IMR-90 (cell line): ENCODE measurements around the gene IFNG. TPM values are rescaled to one million over a fixed set of nuclear protein-coding genes. Genes with fewer than 3 reads are reported as not detected.

ENCODE experiments used
- ATAC-seq: fragments of 200-7000 bp; cut with Tn5 transposase; 2 replicates; pipeline ENCODE4 v1.9.1; 2020; ENCODE audit warnings: low read depth, mild to moderate bottlenecking, moderate library complexity
- BruUV-seq: library from RNA; stranded (reverse); fragments of 400-500 nt; replicated peaks from 2 replicates; lab custom pipeline; 2021; lab: Mats Ljungman, UMichigan
- CTCF ChIA-PET: fragments of 300-600 bp; formaldehyde crosslinking; extraction: SDS; loops from one replicate; lab custom pipeline; 2021; ENCODE audit warnings: antibody characterized with exemption; lab: Yijun Ruan, JAX
- POLR2A ChIA-PET: fragments of 300-600 bp; sonication (Branson Sonifier 250); formaldehyde crosslinking; loops from one replicate; lab custom pipeline; 2022; ENCODE audit warnings: antibody characterized with exemption; ENCODE audit not compliant: unreplicated experiment; lab: Charles Lee
- DNase-seq: peaks from one replicate; pipeline ENCODE4 v3.0.0; 2013
- H2AFZ ChIP-seq: replicated peaks from 2 replicates; pipeline ENCODE3; 2013; ENCODE audit warnings: low read length, mild to moderate bottlenecking; ENCODE audit not compliant: poor library complexity
- H2AK5ac ChIP-seq: 2 replicates; pipeline ENCODE4 v1.6.1; 2013; ENCODE audit warnings: low read depth, low read length, inconsistent platforms
- H2AK9ac ChIP-seq: replicated peaks from 2 replicates; pipeline ENCODE3; 2013; ENCODE audit warnings: mild to moderate bottlenecking, low read depth, low read length, moderate library complexity; ENCODE audit not compliant: poor library complexity
- H2BK120ac ChIP-seq: 2 replicates; pipeline ENCODE4 v1.6.1; 2013; ENCODE audit warnings: low read depth, low read length, inconsistent platforms
- H2BK15ac ChIP-seq: 3 replicates; pipeline ENCODE4 v1.6.1; 2013; ENCODE audit warnings: low read depth, low read length, inconsistent platforms
- H2BK20ac ChIP-seq: 2 replicates; pipeline ENCODE4 v1.6.1; 2013; ENCODE audit warnings: low read depth, mild to moderate bottlenecking, inconsistent platforms, low read length, moderate library complexity
- H2BK5ac ChIP-seq: 2 replicates; pipeline ENCODE4 v1.6.1; 2013; ENCODE audit warnings: mild to moderate bottlenecking, low read depth, low read length, inconsistent platforms; ENCODE audit not compliant: poor library complexity, severe bottlenecking
- H3K14ac ChIP-seq: replicated peaks from 2 replicates; pipeline ENCODE4 v1.6.1; 2013; ENCODE audit warnings: low read depth, low read length, inconsistent platforms
- H3K18ac ChIP-seq: 2 replicates; pipeline ENCODE4 v1.6.1; 2013; ENCODE audit warnings: low read depth, low read length, control low read depth
- H3K23ac ChIP-seq: 2 replicates; pipeline ENCODE4 v1.6.1; 2013; ENCODE audit warnings: low read depth, low read length, inconsistent platforms
- H3K27ac ChIP-seq: 2 replicates; pipeline ENCODE4 v1.5.1; 2013; ENCODE audit warnings: mild to moderate bottlenecking, control low read depth, low read length; ENCODE audit not compliant: insufficient read depth
- H3K27me3 ChIP-seq: 2 replicates; pipeline ENCODE4 v1.6.1; 2013; ENCODE audit warnings: low read length; ENCODE audit not compliant: control insufficient read depth, insufficient read depth
- H3K36me3 ChIP-seq: 2 replicates; pipeline ENCODE4 v1.6.1; 2013; ENCODE audit warnings: low read length, mixed read lengths; ENCODE audit not compliant: control insufficient read depth, insufficient read depth
- H3K4ac ChIP-seq: 2 replicates; pipeline ENCODE4 v1.6.1; 2013; ENCODE audit warnings: low read depth, low read length, inconsistent platforms
- H3K4me1 ChIP-seq: 2 replicates; pipeline ENCODE4 v1.6.1; 2013; ENCODE audit warnings: low read length, mixed read lengths; ENCODE audit not compliant: control insufficient read depth, insufficient read depth
- H3K4me2 ChIP-seq: 2 replicates; pipeline ENCODE4 v1.6.1; 2013; ENCODE audit warnings: low read depth, mild to moderate bottlenecking, control low read depth, low read length, moderate library complexity
- H3K4me3 ChIP-seq: 2 replicates; pipeline ENCODE4 v1.5.1; 2013; ENCODE audit warnings: low read depth, mild to moderate bottlenecking, control low read depth, low read length, moderate library complexity; ENCODE audit not compliant: insufficient read depth
- H3K56ac ChIP-seq: 2 replicates; pipeline ENCODE4 v1.6.1; 2013; ENCODE audit warnings: low read length, inconsistent platforms; ENCODE audit not compliant: insufficient read depth; ENCODE audit errors: extremely low read depth
- H3K79me1 ChIP-seq, 2 experiments: 2 replicates each; pipeline ENCODE4 v1.6.1; 2013; ENCODE audit warnings: low read length in 2 of 2, inconsistent platforms in 1 of 2, low read depth in 1 of 2
- H3K9ac ChIP-seq: 2 replicates; pipeline ENCODE4 v1.6.1; 2013; ENCODE audit warnings: low read depth, low read length, control low read depth
- H3K9me1 ChIP-seq: 2 replicates; pipeline ENCODE4 v1.6.1; 2013; ENCODE audit warnings: low read length, inconsistent platforms; ENCODE audit not compliant: insufficient read depth
- H3K9me3 ChIP-seq: 2 replicates; pipeline ENCODE4 v1.6.1; 2013; ENCODE audit warnings: low read length; ENCODE audit not compliant: control insufficient read depth, insufficient read depth
- H4K20me1 ChIP-seq: 2 replicates; pipeline ENCODE4 v1.6.1; 2013; ENCODE audit warnings: low read length, inconsistent platforms; ENCODE audit not compliant: insufficient read depth
- H4K5ac ChIP-seq: 2 replicates; pipeline ENCODE4 v1.6.1; 2013; ENCODE audit warnings: mild to moderate bottlenecking, low read depth, low read length, control low read depth
- H4K8ac ChIP-seq, 2 experiments: 2 replicates each; pipeline ENCODE4 v1.6.1; 2013; ENCODE audit warnings: low read depth in 2 of 2, low read length in 2 of 2, control low read depth in 1 of 2, inconsistent platforms in 1 of 2
- H4K91ac ChIP-seq: 2 replicates; pipeline ENCODE4 v1.6.1; 2013; ENCODE audit warnings: low read depth, low read length, inconsistent platforms; ENCODE audit not compliant: insufficient read depth
- CHD1 ChIP-seq: IDR thresholded peaks from 2 replicates; pipeline ENCODE4 v1.6.1; 2012; ENCODE audit warnings: low read depth, low read length, improper control_type of control experiment
- ELK1 ChIP-seq: fragments of 150-350 bp; IDR thresholded peaks from 2 replicates; pipeline ENCODE4 v1.6.1; 2016; ENCODE audit warnings: low read depth, mild to moderate bottlenecking, low read length, moderate library complexity, borderline replicate concordance
- MAFK ChIP-seq: IDR thresholded peaks from 2 replicates; pipeline ENCODE4 v1.6.1; 2012; ENCODE audit warnings: low read depth, low read length, improper control_type of control experiment
- MAZ ChIP-seq: IDR thresholded peaks from 2 replicates; pipeline ENCODE4 v1.6.1; 2012; ENCODE audit warnings: low read depth, mild to moderate bottlenecking, low read length, improper control_type of control experiment, moderate library complexity, borderline replicate concordance
- MXI1 ChIP-seq: IDR thresholded peaks from 2 replicates; pipeline ENCODE4 v1.6.1; 2012; ENCODE audit warnings: low read depth, mild to moderate bottlenecking, low read length, moderate library complexity, borderline replicate concordance
- NFE2L2 ChIP-seq: fragments of 150-350 bp; IDR thresholded peaks from 2 replicates; pipeline ENCODE4 v1.6.1; 2016; ENCODE audit warnings: low read depth, mild to moderate bottlenecking, low read length
- POLR2A ChIP-seq: IDR thresholded peaks from 2 replicates; pipeline ENCODE4 v1.6.1; 2012; ENCODE audit warnings: mild to moderate bottlenecking, low read depth, low read length
- RAD21 ChIP-seq: IDR thresholded peaks from 2 replicates; pipeline ENCODE4 v1.6.1; 2012; ENCODE audit warnings: low read length, improper control_type of control experiment
- RFX5 ChIP-seq: IDR thresholded peaks from 2 replicates; pipeline ENCODE4 v1.8.0; 2012; ENCODE audit warnings: low read depth, mild to moderate bottlenecking, low read length, moderate library complexity
- USF2 ChIP-seq: fragments of 150-350 bp; IDR thresholded peaks from 2 replicates; pipeline ENCODE4 v1.6.1; 2017; ENCODE audit warnings: mild to moderate bottlenecking, antibody characterized with exemption, low read length, low read depth
- WGBS, 2 experiments: methylation state at CpG; one replicate each; pipeline versions ENCODE4 v1.1.5 to v1.1.7; 2013; ENCODE audit warnings: missing lambda C conversion rate in 2 of 2; ENCODE audit not compliant: insufficient read length in 1 of 2; ENCODE audit errors: extremely low coverage in 2 of 2; 5-methylcytosine and 5-hydroxymethylcytosine counted together
- dilution Hi-C: fragments of 300-500 bp; cut with HindIII; formaldehyde crosslinking; loops from one replicate; pipeline ENCODE4 v1.14.3; 2018; ENCODE audit warnings: low sequenced_read_pairs; ENCODE audit not compliant: unreplicated experiment
- in situ Hi-C: fragments of 300-500 bp; cut with MboI; formaldehyde crosslinking; loops from 3 replicates; pipeline ENCODE4 v1.14.3; 2019; ENCODE audit warnings: low sequenced_read_pairs, inconsistent platforms, mixed read lengths
- intact Hi-C: fragments of 100-400 bp; cut with micrococcal nuclease; formaldehyde crosslinking; loops from 2 replicates; pipeline ENCODE4 v1.10.0; 2022
- polyA plus RNA-seq, 3 experiments: library from polyadenylated mRNA; depleted of rRNA; stranded (reverse); fragments of >200 nt; gene quantifications; 2 replicates each; pipeline ENCODE4 v1.2.3, GENCODE V29; 2012; ENCODE audit warnings: low replicate concordance in 1 of 3
- total RNA-seq: library from RNA; depleted of rRNA; stranded (reverse); fragments of >200 nt; gene quantifications from 2 replicates; pipeline ENCODE4 v1.2.3, GENCODE V29; 2012
- TF ChIP-seq, protein P1 (sequence below): conservative IDR thresholded peaks from 2 replicates; pipeline ENCODE4 v1.5.1; 2012; ENCODE audit warnings: mild to moderate bottlenecking, low read depth, low read length, improper control_type of control experiment

Gene IFNG
- total and polyA plus RNA-seq, 2 of the 4 experiments (the other 2 are of a cell fraction): not detected

GRCh38 chr12:68198507-68199086, 39.1 kb upstream of the IFNG start:
- no peaks in the 10 kb centered on the region for H3K36me3 ChIP-seq
- no peaks in the 10 kb centered on the region for H3K79me1 ChIP-seq
- POLR2A ChIA-PET: no interaction called here

More at GRCh38 chr12:68198507-68199086, 39.1 kb upstream of the IFNG start:
- no peak overlapping the region for H3K56ac ChIP-seq
- H4K20me1 ChIP-seq: no peaks in the 10 kb centered on the region
- no peak overlapping the region for H2AK5ac ChIP-seq
- no peak overlapping the region for H2AFZ ChIP-seq
- no peak overlapping the region for H2BK20ac ChIP-seq
- no peaks in the 10 kb centered on the region for H3K9me1 ChIP-seq
- CTCF ChIA-PET: no interaction called here
- dilution Hi-C loops: no loop called here
- no peak overlapping the region for H3K4ac ChIP-seq
- no peak overlapping the region for H3K4me3 ChIP-seq
- DNase-seq: no peak
- intact Hi-C loops: no loop called here
- H2AK9ac ChIP-seq: no peak overlapping the region
- no peak overlapping the region for H4K91ac ChIP-seq
- H3K27ac ChIP-seq: no peak overlapping the region
- H2BK120ac ChIP-seq: no peak overlapping the region
- H3K4me1 ChIP-seq: no peaks in the 10 kb centered on the region
- H3K23ac ChIP-seq: no peak overlapping the region
- no peak overlapping the region for H2BK15ac ChIP-seq
- in situ Hi-C loops: no loop called here
- WGBS, 2 experiments: no CpG with 5 or more reads among the region's 12 CpGs
- H3K14ac ChIP-seq: no peak overlapping the region
- no peak overlapping the region for H3K4me2 ChIP-seq
- no peak overlapping the region for H4K5ac ChIP-seq
- H3K9me3 ChIP-seq: no peaks in the 10 kb centered on the region
- no peak overlapping the region for H2BK5ac ChIP-seq
- no peak overlapping the region for H4K8ac ChIP-seq
- no peak for ATAC-seq
- no TSS peak for BruUV-seq
- H3K9ac ChIP-seq: no peak overlapping the region
- TF ChIP-seq MAFK (no peak), ELK1 (no peak), NFE2L2 (no peak), POLR2A (no peak), RFX5 (no peak), MXI1 (no peak), MAZ (no peak), USF2 (no peak), CHD1 (no peak), RAD21 (no peak)
- TF ChIP-seq, protein P1, sequence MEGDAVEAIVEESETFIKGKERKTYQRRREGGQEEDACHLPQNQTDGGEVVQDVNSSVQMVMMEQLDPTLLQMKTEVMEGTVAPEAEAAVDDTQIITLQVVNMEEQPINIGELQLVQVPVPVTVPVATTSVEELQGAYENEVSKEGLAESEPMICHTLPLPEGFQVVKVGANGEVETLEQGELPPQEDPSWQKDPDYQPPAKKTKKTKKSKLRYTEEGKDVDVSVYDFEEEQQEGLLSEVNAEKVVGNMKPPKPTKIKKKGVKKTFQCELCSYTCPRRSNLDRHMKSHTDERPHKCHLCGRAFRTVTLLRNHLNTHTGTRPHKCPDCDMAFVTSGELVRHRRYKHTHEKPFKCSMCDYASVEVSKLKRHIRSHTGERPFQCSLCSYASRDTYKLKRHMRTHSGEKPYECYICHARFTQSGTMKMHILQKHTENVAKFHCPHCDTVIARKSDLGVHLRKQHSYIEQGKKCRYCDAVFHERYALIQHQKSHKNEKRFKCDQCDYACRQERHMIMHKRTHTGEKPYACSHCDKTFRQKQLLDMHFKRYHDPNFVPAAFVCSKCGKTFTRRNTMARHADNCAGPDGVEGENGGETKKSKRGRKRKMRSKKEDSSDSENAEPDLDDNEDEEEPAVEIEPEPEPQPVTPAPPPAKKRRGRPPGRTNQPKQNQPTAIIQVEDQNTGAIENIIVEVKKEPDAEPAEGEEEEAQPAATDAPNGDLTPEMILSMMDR: no peak
- no peak overlapping the region for H3K18ac ChIP-seq
- peaks cover 4% of the 10 kb centered on the region for H3K27me3 ChIP-seq
